OCI-LY7 (cell line): Measurements from ENCODE around the gene TBX2.

Experiments
- EZH2phosphoT487 ChIP-seq: fragments of 200-600 bp; sonication (generic); IDR thresholded peaks from 2 replicates; pipeline ENCODE4 v1.6.1; 2018; ENCODE audit warnings: low read depth, borderline replicate concordance, mild to moderate bottlenecking, mixed run types, antibody characterized with exemption, low read length, moderate library complexity, mixed read lengths
- TF ChIP-seq, protein P1 (sequence below): fragments of 200-600 bp; sonication (generic); conservative IDR thresholded peaks from 2 replicates; pipeline ENCODE4 v1.5.1; 2014; ENCODE audit warnings: mild to moderate bottlenecking, antibody characterized with exemption, low read length, moderate library complexity, mixed read lengths

DNA sequence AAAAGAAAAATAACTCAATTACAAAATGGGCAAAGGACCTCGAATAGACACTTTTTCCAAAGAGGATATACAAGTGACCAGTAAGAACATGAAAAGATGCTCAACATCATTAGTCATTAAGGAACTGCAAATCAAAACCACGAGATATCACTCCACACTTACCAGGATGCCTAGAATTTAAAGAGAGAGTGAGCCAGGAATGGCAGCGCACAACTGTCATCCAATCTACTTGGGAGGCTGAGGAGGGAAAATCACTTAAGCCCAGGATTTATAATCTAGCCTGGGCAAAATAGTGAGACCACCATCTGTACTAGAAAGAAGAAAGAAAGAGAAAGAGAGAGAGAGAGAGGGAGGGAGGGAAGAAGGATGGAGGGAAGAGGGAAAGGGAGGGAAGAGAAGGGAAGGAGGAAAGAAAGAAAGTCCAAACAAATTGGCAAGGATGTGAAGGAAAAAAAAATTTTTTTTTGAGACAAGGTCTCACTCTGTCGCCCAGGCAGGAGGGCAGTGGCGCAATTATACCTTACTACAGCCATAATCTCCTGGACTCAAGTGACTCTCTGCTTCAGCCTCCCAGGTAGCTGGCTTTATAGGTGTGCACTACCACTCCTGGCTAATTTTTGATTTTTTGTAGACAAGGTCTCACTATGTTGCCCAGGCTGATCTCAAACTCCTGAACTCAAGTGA is 22.6 kb downstream of the TBX2 start:
- TF ChIP-seq, protein P1, sequence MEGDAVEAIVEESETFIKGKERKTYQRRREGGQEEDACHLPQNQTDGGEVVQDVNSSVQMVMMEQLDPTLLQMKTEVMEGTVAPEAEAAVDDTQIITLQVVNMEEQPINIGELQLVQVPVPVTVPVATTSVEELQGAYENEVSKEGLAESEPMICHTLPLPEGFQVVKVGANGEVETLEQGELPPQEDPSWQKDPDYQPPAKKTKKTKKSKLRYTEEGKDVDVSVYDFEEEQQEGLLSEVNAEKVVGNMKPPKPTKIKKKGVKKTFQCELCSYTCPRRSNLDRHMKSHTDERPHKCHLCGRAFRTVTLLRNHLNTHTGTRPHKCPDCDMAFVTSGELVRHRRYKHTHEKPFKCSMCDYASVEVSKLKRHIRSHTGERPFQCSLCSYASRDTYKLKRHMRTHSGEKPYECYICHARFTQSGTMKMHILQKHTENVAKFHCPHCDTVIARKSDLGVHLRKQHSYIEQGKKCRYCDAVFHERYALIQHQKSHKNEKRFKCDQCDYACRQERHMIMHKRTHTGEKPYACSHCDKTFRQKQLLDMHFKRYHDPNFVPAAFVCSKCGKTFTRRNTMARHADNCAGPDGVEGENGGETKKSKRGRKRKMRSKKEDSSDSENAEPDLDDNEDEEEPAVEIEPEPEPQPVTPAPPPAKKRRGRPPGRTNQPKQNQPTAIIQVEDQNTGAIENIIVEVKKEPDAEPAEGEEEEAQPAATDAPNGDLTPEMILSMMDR: no peak
- TF ChIP-seq EZH2phosphoT487: no peak
